Suprapubic skin (tissue), 4 donors: Measurements from ENCODE around the gene ISCA1. TPM values are rescaled to one million over a fixed set of nuclear protein-coding genes. Genes with fewer than 3 reads are reported as not detected.

Source experiments
- DNase-seq, 2 donors: peaks; one replicate each; pipeline ENCODE4 v3.0.0-alpha.2; 2019; ENCODE audit warnings: low spot score in 2 of 2
- H3K27ac ChIP-seq: fragments of 200-600 bp; sonication (generic); one replicate; pipeline ENCODE4 v1.5.1; 2019
- H3K27me3 ChIP-seq: fragments of 200-600 bp; sonication (generic); one replicate; pipeline ENCODE4 v1.5.1; 2019
- H3K36me3 ChIP-seq: fragments of 200-600 bp; sonication (generic); one replicate; pipeline ENCODE4 v1.5.1; 2019
- H3K4me1 ChIP-seq: fragments of 200-600 bp; sonication (generic); one replicate; pipeline ENCODE4 v1.5.1; 2019
- H3K4me3 ChIP-seq: fragments of 200-600 bp; sonication (generic); one replicate; pipeline ENCODE4 v1.5.1; 2019; ENCODE audit warnings: mild to moderate bottlenecking
- H3K9me3 ChIP-seq: fragments of 200-600 bp; sonication (generic); one replicate; pipeline ENCODE4 v1.5.1; 2019
- EP300 ChIP-seq: sonication (generic); formaldehyde crosslinking; IDR thresholded peaks from one replicate; pipeline ENCODE4 v1.6.1; 2017; ENCODE audit warnings: antibody characterized with exemption
- POLR2A ChIP-seq, 2 donors: fragments of 450-650 bp; IDR thresholded peaks; one replicate each; pipeline ENCODE4 v1.6.1; 2017; ENCODE audit warnings: antibody characterized with exemption in 2 of 2, mild to moderate bottlenecking in 2 of 2, moderate library complexity in 2 of 2
- POLR2AphosphoS5 ChIP-seq, 3 donors: sonication (generic); formaldehyde crosslinking; IDR thresholded peaks; one replicate each; pipeline ENCODE4 v1.6.1; 2017; ENCODE audit warnings: antibody characterized with exemption in 3 of 3
- WGBS: methylation state at CpG from one replicate; pipeline ENCODE4 v1.1.5; 2018; 5-methylcytosine and 5-hydroxymethylcytosine counted together
- total RNA-seq, 4 donors: library from RNA; depleted of rRNA; stranded (reverse); fragments of >200 nt; gene quantifications; one replicate each; pipeline ENCODE4 v1.1.0, GENCODE V29; 2016
- TF ChIP-seq, protein P1 (sequence below), 2 donors: fragments of 200-600 bp in 1 of 2; fragments of 450-650 bp in 1 of 2; sonication (generic) in 1 of 2; IDR thresholded peaks; one replicate each; pipeline ENCODE4 v1.5.1; 2016 to 2019; ENCODE audit warnings: antibody characterized with exemption in 2 of 2, mild to moderate bottlenecking in 1 of 2, moderate library complexity in 1 of 2

Gene ISCA1
- total RNA-seq, 4 donors from 2014 or later = 33.0 to 38.0 (median 33.9) TPM

DNA sequence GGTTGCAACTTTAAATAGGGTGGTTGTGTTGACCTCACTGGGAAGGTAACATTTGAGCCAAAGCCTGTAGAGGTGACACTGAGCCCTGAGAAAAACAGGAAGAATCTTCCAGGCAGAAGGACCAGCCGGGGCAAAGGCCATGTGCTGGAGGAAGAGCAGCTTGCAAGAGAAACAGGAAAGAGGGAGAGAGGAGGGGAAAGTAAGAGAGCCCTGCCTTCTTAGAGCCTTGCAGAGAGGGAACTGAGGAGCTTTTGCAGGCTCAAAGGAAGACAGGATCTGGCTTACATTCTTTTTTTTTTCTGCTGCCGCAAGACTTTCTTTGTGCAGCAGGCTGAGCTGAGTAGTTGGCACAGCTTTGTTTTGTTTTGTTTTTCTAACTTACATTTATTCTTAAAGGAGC lies 40.3 kb downstream of the ISCA1 start:
- Histone ChIP-seq H3K9me3 (no peaks in the 10 kb centered on the region), H3K4me3 (no peak overlapping the region), H3K27me3 (no peaks in the 10 kb centered on the region), H3K36me3 (no peaks in the 10 kb centered on the region), H3K4me1 (peaks cover 4% of the 10 kb centered on the region), H3K27ac (no peak overlapping the region)
- TF ChIP-seq, protein P1, sequence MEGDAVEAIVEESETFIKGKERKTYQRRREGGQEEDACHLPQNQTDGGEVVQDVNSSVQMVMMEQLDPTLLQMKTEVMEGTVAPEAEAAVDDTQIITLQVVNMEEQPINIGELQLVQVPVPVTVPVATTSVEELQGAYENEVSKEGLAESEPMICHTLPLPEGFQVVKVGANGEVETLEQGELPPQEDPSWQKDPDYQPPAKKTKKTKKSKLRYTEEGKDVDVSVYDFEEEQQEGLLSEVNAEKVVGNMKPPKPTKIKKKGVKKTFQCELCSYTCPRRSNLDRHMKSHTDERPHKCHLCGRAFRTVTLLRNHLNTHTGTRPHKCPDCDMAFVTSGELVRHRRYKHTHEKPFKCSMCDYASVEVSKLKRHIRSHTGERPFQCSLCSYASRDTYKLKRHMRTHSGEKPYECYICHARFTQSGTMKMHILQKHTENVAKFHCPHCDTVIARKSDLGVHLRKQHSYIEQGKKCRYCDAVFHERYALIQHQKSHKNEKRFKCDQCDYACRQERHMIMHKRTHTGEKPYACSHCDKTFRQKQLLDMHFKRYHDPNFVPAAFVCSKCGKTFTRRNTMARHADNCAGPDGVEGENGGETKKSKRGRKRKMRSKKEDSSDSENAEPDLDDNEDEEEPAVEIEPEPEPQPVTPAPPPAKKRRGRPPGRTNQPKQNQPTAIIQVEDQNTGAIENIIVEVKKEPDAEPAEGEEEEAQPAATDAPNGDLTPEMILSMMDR (IDR thresholded peaks at IDR 0.05) = no peak
- TF ChIP-seq POLR2A (IDR thresholded peaks at IDR 0.05) (no peak), EP300 (no peak), POLR2AphosphoS5 (IDR thresholded peaks at IDR 0.05) (no peak)
- DNase-seq = no peak
- WGBS = 24% methylated on average over 2 of the region's 2 CpGs

DNA sequence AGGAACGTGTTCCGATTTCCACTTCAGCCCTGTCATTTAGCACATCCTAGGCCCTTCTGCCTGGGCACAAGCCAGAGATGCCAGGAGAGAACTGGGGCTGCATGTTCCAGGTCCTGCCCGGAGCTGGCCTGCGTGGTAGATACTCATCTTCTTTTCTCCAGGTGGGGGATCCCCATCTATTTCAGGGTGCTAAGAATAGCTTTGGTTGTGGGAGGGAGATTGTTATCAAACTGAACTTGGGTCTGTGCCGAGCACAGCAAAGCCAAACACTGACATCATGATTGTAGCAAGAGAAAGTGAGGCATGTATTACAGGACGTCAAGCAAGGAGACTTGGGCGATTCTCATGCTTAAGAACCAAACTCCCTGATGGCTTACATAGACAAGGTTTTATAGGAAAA lies 41.1 kb downstream of the ISCA1 start:
- no peak overlapping the region for H3K27ac ChIP-seq
- no peak overlapping the region for H3K4me3 ChIP-seq
- no peaks in the 10 kb centered on the region for H3K36me3 ChIP-seq
- no peak for TF ChIP-seq POLR2A (IDR thresholded peaks at IDR 0.05)
- TF ChIP-seq, protein P1 (IDR thresholded peaks at IDR 0.05) = no peak
- TF ChIP-seq EP300 = no peak
- TF ChIP-seq POLR2AphosphoS5 (IDR thresholded peaks at IDR 0.05) = no peak
- H3K27me3 ChIP-seq = no peaks in the 10 kb centered on the region
- no peaks in the 10 kb centered on the region for H3K9me3 ChIP-seq
- H3K4me1 ChIP-seq = peaks cover 4% of the 10 kb centered on the region
- no peak for DNase-seq
- 58% methylated on average over 7 of the region's 7 CpGs for WGBS

GRCh38 chr9:86238861-86239770 lies 43.2 kb downstream of the ISCA1 start:
- H3K27me3 ChIP-seq = no peaks in the 10 kb centered on the region
- DNase-seq = no peak
- TF ChIP-seq POLR2AphosphoS5 (IDR thresholded peaks at IDR 0.05) (no peak), EP300 (no peak)
- no peak overlapping the region for H3K27ac ChIP-seq
- no peaks in the 10 kb centered on the region for H3K36me3 ChIP-seq
- WGBS = 63% methylated on average over 10 of the region's 10 CpGs
- no peak overlapping the region for H3K4me3 ChIP-seq
- no peaks in the 10 kb centered on the region for H3K9me3 ChIP-seq
- H3K4me1 ChIP-seq = peaks cover 4% of the 10 kb centered on the region

- TF ChIP-seq, protein P1 (IDR thresholded peaks at IDR 0.05) = no peak
- TF ChIP-seq POLR2AphosphoS5 (IDR thresholded peaks at IDR 0.05) (no peak), EP300 (no peak)
- H3K36me3 ChIP-seq = no peaks in the 10 kb centered on the region
- H3K27ac ChIP-seq = no peak overlapping the region
- DNase-seq = no peak
- no peak overlapping the region for H3K4me3 ChIP-seq
- H3K9me3 ChIP-seq = no peaks in the 10 kb centered on the region
- WGBS = 83% methylated on average over 2 of the region's 2 CpGs
- H3K4me1 ChIP-seq = no peaks in the 10 kb centered on the region
- H3K27me3 ChIP-seq = no peaks in the 10 kb centered on the region
These were observed 51.5 kb downstream of the ISCA1 start for GRCh38 chr9:86230858-86231257.

DNA sequence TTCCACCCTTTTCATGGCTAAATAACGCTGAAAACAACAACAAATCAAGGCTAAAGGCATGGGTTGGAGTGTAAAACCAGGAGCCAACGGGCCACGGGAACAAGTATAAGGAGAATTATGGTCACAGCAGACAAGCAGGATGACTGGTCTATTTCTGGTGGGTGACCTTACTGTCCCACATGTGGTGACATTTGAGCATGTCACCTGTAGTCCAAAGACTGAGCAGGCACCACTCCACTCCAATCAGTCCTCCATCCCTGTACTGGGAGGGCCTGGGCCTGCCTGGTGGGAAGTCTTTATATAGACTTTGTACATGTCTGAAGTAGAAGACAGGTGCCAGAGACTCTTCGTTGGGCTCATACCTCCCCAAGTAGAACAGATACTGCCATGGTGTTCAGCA lies 59.7 kb downstream of the ISCA1 start:
- TF ChIP-seq POLR2A (IDR thresholded peaks at IDR 0.05) (no peak), EP300 (no peak), POLR2AphosphoS5 (IDR thresholded peaks at IDR 0.05) (no peak)
- H3K36me3 ChIP-seq = no peaks in the 10 kb centered on the region
- H3K4me1 ChIP-seq = no peaks in the 10 kb centered on the region
- H3K27me3 ChIP-seq = no peaks in the 10 kb centered on the region
- no peak overlapping the region for H3K4me3 ChIP-seq
- H3K9me3 ChIP-seq = no peaks in the 10 kb centered on the region
- no peak for DNase-seq
- 92% methylated on average over 4 of the region's 4 CpGs for WGBS
- H3K27ac ChIP-seq = no peak overlapping the region

GRCh38 chr9:86219606-86220005 lies 62.7 kb downstream of the ISCA1 start:
- 77% methylated on average over 3 of the region's 3 CpGs for WGBS
- H3K9me3 ChIP-seq = no peaks in the 10 kb centered on the region
- no peaks in the 10 kb centered on the region for H3K4me1 ChIP-seq
- H3K36me3 ChIP-seq = no peaks in the 10 kb centered on the region
- H3K4me3 ChIP-seq = no peak overlapping the region
- no peaks in the 10 kb centered on the region for H3K27me3 ChIP-seq
- DNase-seq = no peak
- TF ChIP-seq, protein P1 (IDR thresholded peaks at IDR 0.05) = no peak
- no peak for TF ChIP-seq POLR2AphosphoS5 (IDR thresholded peaks at IDR 0.05)
- TF ChIP-seq POLR2A (IDR thresholded peaks at IDR 0.05) = no peak
- TF ChIP-seq EP300 = no peak
- H3K27ac ChIP-seq = no peak overlapping the region
